ENCODE data around the gene NACC1. TPM values are rescaled to one million over a fixed set of nuclear protein-coding genes. Genes with fewer than 3 reads are reported as not detected.

Gene NACC1
- total RNA-seq, 1 donor = 53.9 TPM

DNA sequence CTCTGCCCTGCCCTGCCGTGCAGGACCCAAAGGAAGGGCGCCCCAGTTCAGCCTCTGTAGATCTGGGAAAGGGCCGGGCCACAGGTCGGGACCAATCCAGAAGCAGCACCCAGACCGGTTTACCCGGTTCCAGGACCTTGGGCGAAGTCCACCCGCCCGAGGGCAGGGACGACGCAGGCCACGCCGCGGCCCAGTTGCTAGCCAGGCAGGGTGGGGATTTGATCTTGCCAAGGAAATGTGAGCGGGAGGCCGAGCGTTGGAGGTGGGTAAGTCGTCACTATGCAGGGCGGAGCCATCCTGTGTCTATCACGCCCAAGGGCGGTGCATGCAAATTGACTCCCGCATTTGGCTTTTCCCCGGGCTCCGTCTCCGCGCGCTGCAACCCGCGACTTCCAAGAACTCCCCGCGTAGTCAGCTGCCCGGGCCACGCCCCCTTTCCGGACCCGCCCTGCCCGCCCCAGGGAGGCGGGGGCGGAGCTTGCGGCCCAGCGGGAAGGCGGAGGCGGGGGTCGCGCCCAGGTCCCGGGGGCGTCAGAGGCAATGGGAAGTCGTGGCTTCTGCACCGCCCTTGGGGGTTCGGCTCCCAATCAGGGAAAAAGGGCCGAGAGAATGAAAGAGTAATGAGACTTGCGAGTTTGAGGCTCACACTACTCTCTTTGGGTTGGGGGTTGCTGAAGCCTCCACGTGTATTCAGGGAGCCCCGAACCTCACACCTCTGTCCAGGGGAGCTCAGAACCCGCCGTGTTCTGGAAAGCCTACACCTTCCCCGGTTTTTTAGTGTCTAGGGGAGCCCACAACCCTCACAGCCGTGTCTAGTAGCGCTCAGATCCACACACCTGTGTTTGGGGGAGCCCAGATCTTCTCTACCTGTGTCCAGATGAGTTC, 44.9 kb downstream of the NACC1 start:
- TF ChIP-seq CTCF (IDR thresholded peaks at IDR 0.05; ENCODE audit: extremely low read depth, low read depth, low read length) = no peak
- H3K36me3 ChIP-seq (ENCODE audit: insufficient read depth, low read length) = no peaks in the 10 kb centered on the region
- peak overlapping the region; percentile 90 for H2AFZ ChIP-seq (ENCODE audit: low read length)
- H3K79me2 ChIP-seq (ENCODE audit: insufficient read depth, low read length) = no peaks in the 10 kb centered on the region
- DNase-seq (ENCODE audit: insufficient read length, low spot score, missing footprints) = peak; percentile 95
- H3K4me1 ChIP-seq (ENCODE audit: insufficient read depth, low read length) = peaks cover 49% of the 10 kb centered on the region
- H3K9me3 ChIP-seq (ENCODE audit: low read depth, low read length) = no peaks in the 10 kb centered on the region
- H3K4me3 ChIP-seq (ENCODE audit: insufficient read depth, low read length) = peak overlapping the region; percentile 61
- H3K27ac ChIP-seq (ENCODE audit: low read depth, low read length) = peak overlapping the region; percentile 86
- H3K4me2 ChIP-seq (ENCODE audit: insufficient read depth, low read length) = peak overlapping the region; percentile 86
- no peaks in the 10 kb centered on the region for H3K27me3 ChIP-seq (ENCODE audit: insufficient read depth, low read length)
- no peaks in the 10 kb centered on the region for H4K20me1 ChIP-seq (ENCODE audit: insufficient read depth, low read length)

DNA sequence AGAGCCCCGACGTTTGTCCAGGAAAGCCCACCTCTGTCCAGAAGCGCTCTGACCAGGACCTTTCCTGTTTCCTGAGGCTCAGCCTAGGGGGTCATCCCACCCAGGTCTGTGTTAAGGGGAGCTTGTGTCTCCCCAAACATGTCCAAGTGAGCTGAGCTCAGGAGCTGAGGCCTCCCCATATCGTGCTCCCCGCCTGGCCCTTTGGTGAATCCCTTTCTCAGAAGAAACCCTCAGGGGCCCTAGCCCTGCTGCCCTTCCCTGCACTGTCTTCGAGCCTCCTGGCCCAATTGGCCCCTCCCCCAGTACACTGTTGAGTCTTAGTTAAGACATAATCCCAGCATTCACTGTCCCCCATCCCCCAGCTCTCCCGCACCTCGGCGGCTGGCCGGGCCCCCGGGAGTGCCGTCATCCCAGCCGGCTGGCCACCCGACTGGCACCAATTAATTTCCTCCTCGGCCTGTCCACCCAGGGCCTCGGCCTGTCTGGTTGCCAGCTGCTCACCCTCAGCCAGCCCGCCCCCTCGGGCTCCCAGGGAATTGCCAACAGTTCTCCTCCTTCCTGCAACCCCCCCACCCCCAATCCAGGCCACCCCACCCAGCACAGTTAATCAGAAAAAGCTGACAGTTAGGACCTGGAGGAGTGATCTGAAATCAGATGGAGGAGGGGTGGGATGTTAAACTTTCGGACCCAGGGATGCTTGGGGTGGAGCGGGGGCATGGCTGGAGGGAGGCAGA, 45.7 kb downstream of the NACC1 start:
- Histone ChIP-seq H3K27ac (ENCODE audit: low read depth, low read length) (peak overlapping the region; percentile 86), H3K9me3 (ENCODE audit: low read depth, low read length) (no peaks in the 10 kb centered on the region), H4K20me1 (ENCODE audit: insufficient read depth, low read length) (no peaks in the 10 kb centered on the region), H2AFZ (ENCODE audit: low read length) (peak overlapping the region; percentile 75), H3K36me3 (ENCODE audit: insufficient read depth, low read length) (no peaks in the 10 kb centered on the region), H3K27me3 (ENCODE audit: insufficient read depth, low read length) (no peaks in the 10 kb centered on the region), H3K79me2 (ENCODE audit: insufficient read depth, low read length) (no peaks in the 10 kb centered on the region), H3K4me3 (ENCODE audit: insufficient read depth, low read length) (peak overlapping the region; percentile 61), H3K4me2 (ENCODE audit: insufficient read depth, low read length) (peak overlapping the region; percentile 86), H3K4me1 (ENCODE audit: insufficient read depth, low read length) (peaks cover 55% of the 10 kb centered on the region)
- no peak for TF ChIP-seq CTCF (IDR thresholded peaks at IDR 0.05; ENCODE audit: extremely low read depth, low read depth, low read length)
- peak; percentile 93 for DNase-seq (ENCODE audit: insufficient read length, low spot score, missing footprints)

GRCh38 chr19:13164343-13165161, 46.5 kb downstream of the NACC1 start:
- Histone ChIP-seq H3K4me1 (ENCODE audit: insufficient read depth, low read length) (peaks cover 57% of the 10 kb centered on the region), H3K36me3 (ENCODE audit: insufficient read depth, low read length) (no peaks in the 10 kb centered on the region), H3K27ac (ENCODE audit: low read depth, low read length) (peak overlapping the region; percentile 86), H3K79me2 (ENCODE audit: insufficient read depth, low read length) (no peaks in the 10 kb centered on the region), H4K20me1 (ENCODE audit: insufficient read depth, low read length) (no peaks in the 10 kb centered on the region), H3K27me3 (ENCODE audit: insufficient read depth, low read length) (no peaks in the 10 kb centered on the region), H3K4me3 (ENCODE audit: insufficient read depth, low read length) (peak overlapping the region; percentile 49), H2AFZ (ENCODE audit: low read length) (peak overlapping the region; percentile 67), H3K9me3 (ENCODE audit: low read depth, low read length) (no peaks in the 10 kb centered on the region), H3K4me2 (ENCODE audit: insufficient read depth, low read length) (peak overlapping the region; percentile 86)
- TF ChIP-seq CTCF (IDR thresholded peaks at IDR 0.05; ENCODE audit: extremely low read depth, low read depth, low read length) = no peak
- peak; percentile 83 for DNase-seq (ENCODE audit: insufficient read length, low spot score, missing footprints)

Data from osteoblast (primary cell).